Measurements from ENCODE around the gene CDK13.

DNA sequence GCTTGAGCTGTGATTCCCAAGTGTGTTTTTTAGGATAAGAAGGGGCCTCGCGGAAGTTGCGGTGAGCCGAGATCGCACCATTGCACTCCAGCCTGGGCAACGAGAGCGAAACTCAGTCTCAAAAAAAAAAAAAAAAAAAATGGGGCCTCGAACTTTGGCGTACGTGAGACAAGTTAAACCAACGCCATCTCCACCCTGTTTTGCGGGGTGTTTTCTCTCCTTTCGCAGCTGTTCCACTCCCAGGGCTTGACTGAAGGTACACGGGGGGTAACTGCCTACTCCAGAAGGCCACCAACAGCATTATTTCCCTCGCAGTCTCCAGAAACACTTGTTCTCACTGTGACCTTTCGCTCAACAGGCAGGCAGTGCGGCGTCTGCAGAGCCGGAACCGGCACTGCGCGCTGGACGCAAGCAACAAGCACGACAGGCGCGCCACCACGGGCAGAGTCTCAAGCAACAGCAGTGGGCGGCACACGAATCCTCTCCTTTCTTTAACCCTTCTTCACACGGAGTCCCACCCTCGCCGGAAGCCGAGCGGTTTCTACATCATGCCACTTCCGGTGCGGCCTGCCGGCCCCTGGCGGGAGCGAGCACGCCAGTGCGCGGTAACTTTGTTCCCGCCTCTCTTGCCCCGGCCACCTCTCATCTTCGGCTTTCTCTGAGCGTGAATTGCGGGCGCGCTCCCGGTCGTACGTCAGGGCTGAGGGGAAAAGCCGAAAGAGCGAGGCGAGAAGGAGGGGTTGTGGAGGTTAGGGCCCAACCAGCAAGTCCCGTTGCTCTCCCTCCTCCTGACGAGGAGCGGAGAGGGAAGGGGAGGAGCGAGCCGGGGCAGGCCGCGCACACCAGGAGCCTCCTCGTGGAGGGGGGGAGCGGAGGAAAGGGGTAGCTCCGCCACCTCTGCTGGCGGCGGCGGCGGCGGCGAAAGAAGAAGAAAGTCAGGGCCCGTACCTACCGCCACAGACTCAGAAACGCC is 814 bp upstream of the CDK13 start:
- TF ChIP-seq, protein P1, sequence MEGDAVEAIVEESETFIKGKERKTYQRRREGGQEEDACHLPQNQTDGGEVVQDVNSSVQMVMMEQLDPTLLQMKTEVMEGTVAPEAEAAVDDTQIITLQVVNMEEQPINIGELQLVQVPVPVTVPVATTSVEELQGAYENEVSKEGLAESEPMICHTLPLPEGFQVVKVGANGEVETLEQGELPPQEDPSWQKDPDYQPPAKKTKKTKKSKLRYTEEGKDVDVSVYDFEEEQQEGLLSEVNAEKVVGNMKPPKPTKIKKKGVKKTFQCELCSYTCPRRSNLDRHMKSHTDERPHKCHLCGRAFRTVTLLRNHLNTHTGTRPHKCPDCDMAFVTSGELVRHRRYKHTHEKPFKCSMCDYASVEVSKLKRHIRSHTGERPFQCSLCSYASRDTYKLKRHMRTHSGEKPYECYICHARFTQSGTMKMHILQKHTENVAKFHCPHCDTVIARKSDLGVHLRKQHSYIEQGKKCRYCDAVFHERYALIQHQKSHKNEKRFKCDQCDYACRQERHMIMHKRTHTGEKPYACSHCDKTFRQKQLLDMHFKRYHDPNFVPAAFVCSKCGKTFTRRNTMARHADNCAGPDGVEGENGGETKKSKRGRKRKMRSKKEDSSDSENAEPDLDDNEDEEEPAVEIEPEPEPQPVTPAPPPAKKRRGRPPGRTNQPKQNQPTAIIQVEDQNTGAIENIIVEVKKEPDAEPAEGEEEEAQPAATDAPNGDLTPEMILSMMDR (IDR thresholded peaks at IDR 0.05), result peak in 1 of 4 donors; percentile 21
- TF ChIP-seq POLR2A (IDR thresholded peaks at IDR 0.05), result peak; percentile 89

Data from right lobe of liver (tissue), 4 donors.